Stimulated activated effector memory CD8-positive, alpha-beta T cell treated with anti-CD3 and anti-CD28 coated beads, Interleukin-12 subunit alpha, Interleukin-12 subunit beta, amount 100 ng/mL, for 72 hours (primary cell): ENCODE results near the gene LGALS8.
"Not testable (repeated sequence)": the region's sequence is repeated elsewhere in the genome, so short reads cannot be mapped to it uniquely, and the experiment has no call there.

Experiments
- ATAC-seq: fragments of 150-1000 bp; cut with Tn5 transposase; 2 replicates; pipeline ENCODE4 v1.10.0; 2021
- DNase-seq, 2 donors: peaks; one replicate each; pipeline ENCODE4 v3.0.0; 2021 to 2022; ENCODE audit warnings: low spot score in 2 of 2
- H3K27ac Mint-ChIP-seq: one replicate; pipeline ENCODE4 v1.8.0; 2022; ENCODE audit warnings: mild to moderate bottlenecking, mixed read lengths
- H3K36me3 Mint-ChIP-seq: one replicate; pipeline ENCODE4 v1.8.0; 2022; ENCODE audit warnings: mild to moderate bottlenecking, mixed read lengths
- H3K4me1 Mint-ChIP-seq: one replicate; pipeline ENCODE4 v1.8.0; 2022; ENCODE audit warnings: mixed read lengths
- H3K4me3 Mint-ChIP-seq: one replicate; pipeline ENCODE4 v1.8.0; 2022; ENCODE audit warnings: mild to moderate bottlenecking, mixed read lengths
- H3K9me3 Mint-ChIP-seq: one replicate; pipeline ENCODE4 v1.8.0; 2022; ENCODE audit warnings: mixed read lengths

The LGALS8 gene

DNA sequence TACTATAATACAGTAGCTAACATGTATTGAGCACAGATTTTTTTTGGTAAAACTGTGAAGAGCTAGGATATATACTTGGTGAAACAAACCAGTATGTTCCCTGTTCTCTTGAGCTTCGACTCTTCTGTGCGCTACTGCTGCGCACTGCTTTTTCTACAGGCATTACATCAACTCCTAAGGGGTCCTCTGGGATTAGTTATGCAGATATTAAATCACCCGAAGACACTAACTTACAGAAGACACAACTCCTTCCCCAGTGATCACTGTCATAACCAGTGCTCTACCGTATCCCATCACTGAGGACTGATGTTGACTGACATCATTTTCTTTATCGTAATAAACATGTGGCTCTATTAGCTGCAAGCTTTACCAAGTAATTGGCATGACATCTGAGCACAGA lies 24.7 kb downstream of the LGALS8 start:
- H3K4me3 Mint-ChIP-seq = no peak overlapping the region
- no peak for DNase-seq
- H3K4me1 Mint-ChIP-seq = peaks cover 27% of the 10 kb centered on the region
- H3K36me3 Mint-ChIP-seq = peaks cover 100% of the 10 kb centered on the region
- peak overlapping the region; percentile 61 for H3K27ac Mint-ChIP-seq
- ATAC-seq = no peak
- no peaks in the 10 kb centered on the region for H3K9me3 Mint-ChIP-seq

- DNase-seq (no peak), ATAC-seq (no peak)
- H3K9me3 Mint-ChIP-seq = no peaks in the 10 kb centered on the region
- peaks cover 100% of the 10 kb centered on the region for H3K36me3 Mint-ChIP-seq
- H3K27ac Mint-ChIP-seq = peak overlapping the region; percentile 56
- H3K4me3 Mint-ChIP-seq = no peak overlapping the region
- peaks cover 7% of the 10 kb centered on the region for H3K4me1 Mint-ChIP-seq
Measured at GRCh38 chr1:236550961-236551851, 27.4 kb downstream of the LGALS8 start.

- Mint-ChIP-seq H3K36me3 (peaks cover 100% of the 10 kb centered on the region), H3K27ac (no peak overlapping the region), H3K4me3 (no peak overlapping the region), H3K4me1 (no peaks in the 10 kb centered on the region), H3K9me3 (no peaks in the 10 kb centered on the region)
- ATAC-seq (no peak), DNase-seq (no peak)
Measured at GRCh38 chr1:236552096-236552495, 28.3 kb downstream of the LGALS8 start.

DNA sequence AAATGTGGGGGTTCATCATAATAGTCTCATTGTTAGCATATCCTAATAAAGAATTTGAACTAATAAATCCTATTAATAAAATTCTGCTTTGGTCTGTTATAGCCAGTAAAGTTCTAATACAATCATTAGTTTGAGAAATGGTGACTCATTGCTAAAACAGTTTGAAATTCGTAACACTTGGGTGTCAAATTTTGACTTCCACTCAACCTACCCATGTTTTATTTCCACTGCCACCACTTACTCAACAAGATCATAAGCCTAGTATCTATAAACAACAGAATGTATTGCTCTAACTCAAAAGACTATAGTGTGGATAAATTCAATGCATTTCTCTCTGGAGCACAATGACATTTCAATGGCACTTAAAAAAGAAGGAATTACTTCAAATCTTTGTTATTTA lies 29.1 kb downstream of the LGALS8 start:
- no peak for DNase-seq
- Mint-ChIP-seq H3K4me3 (no peak overlapping the region), H3K9me3 (no peaks in the 10 kb centered on the region), H3K36me3 (peaks cover 100% of the 10 kb centered on the region), H3K4me1 (no peaks in the 10 kb centered on the region), H3K27ac (peak overlapping the region; percentile 56)
- no peak for ATAC-seq

GRCh38 chr1:236553370-236553769 lies 29.6 kb downstream of the LGALS8 start:
- ATAC-seq = no peak
- no peak overlapping the region for H3K4me3 Mint-ChIP-seq
- H3K27ac Mint-ChIP-seq = peak overlapping the region; percentile 56
- H3K4me1 Mint-ChIP-seq = no peaks in the 10 kb centered on the region
- H3K9me3 Mint-ChIP-seq = no peaks in the 10 kb centered on the region
- no peak for DNase-seq
- H3K36me3 Mint-ChIP-seq = peaks cover 100% of the 10 kb centered on the region

DNA sequence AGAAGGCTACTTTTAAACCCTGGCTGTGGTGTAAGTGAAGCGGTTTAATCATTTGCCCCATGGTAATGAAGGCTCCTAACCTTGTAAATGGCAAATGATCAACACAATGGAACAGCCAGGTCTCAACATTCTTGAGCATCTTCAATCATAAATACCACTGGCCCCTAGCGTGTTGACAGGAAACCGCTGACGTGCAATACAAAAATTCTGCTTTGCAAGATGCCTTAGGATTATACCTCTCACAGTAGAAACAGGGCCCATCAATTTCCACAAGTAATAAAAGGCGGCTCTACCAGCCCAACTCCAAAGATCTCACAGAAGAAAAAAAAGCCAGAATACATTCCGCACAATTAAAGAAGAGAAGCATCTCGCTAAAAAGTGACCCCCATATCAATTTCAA lies 32.8 kb downstream of the LGALS8 start:
- peak overlapping the region; percentile 72 for H3K27ac Mint-ChIP-seq
- H3K4me1 Mint-ChIP-seq = no peaks in the 10 kb centered on the region
- H3K4me3 Mint-ChIP-seq = no peak overlapping the region
- H3K36me3 Mint-ChIP-seq = peaks cover 100% of the 10 kb centered on the region
- DNase-seq (no peak), ATAC-seq (no peak)
- H3K9me3 Mint-ChIP-seq = no peaks in the 10 kb centered on the region

DNA sequence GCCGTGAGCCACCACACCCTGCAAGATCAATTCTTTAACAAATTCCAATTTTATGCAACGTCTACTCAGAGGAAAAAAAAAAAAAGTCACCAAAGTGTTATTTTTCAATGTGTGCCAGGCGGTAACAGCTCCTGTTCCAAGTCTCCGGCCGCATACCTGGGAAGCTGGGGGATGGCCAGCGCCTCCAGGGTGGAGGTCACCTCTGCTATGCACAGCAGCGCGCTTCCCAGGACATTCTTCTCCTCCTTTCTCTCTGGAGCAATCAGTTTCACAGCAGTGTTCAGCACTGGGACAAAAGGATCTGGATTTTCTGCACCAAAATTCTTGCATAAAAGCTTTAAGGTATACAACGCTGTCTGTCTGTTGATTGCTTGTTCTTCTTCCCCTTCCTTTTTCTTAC lies 34.3 kb downstream of the LGALS8 start:
- Mint-ChIP-seq H3K27ac (no peak overlapping the region), H3K4me1 (no peaks in the 10 kb centered on the region), H3K9me3 (no peaks in the 10 kb centered on the region), H3K4me3 (no peak overlapping the region), H3K36me3 (peaks cover 99% of the 10 kb centered on the region)
- DNase-seq (no peak), ATAC-seq (no peak)

GRCh38 chr1:236558846-236559245 lies 35.1 kb downstream of the LGALS8 start:
- H3K27ac Mint-ChIP-seq = no peak overlapping the region
- H3K36me3 Mint-ChIP-seq = peaks cover 99% of the 10 kb centered on the region
- no peak overlapping the region for H3K4me3 Mint-ChIP-seq
- ATAC-seq = no peak
- no peaks in the 10 kb centered on the region for H3K4me1 Mint-ChIP-seq
- no peak for DNase-seq
- H3K9me3 Mint-ChIP-seq = no peaks in the 10 kb centered on the region

GRCh38 chr1:236560213-236560771 lies 36.5 kb downstream of the LGALS8 start:
- H3K4me3 Mint-ChIP-seq = no peak overlapping the region
- DNase-seq = no peak
- no peaks in the 10 kb centered on the region for H3K9me3 Mint-ChIP-seq
- peak overlapping the region; percentile 30 for H3K27ac Mint-ChIP-seq
- ATAC-seq = no peak
- no peaks in the 10 kb centered on the region for H3K4me1 Mint-ChIP-seq
- H3K36me3 Mint-ChIP-seq = peaks cover 99% of the 10 kb centered on the region

- Mint-ChIP-seq H3K4me1 (no peaks in the 10 kb centered on the region), H3K4me3 (no peak overlapping the region), H3K36me3 (peaks cover 99% of the 10 kb centered on the region), H3K27ac (peak overlapping the region; percentile 2), H3K9me3 (no peaks in the 10 kb centered on the region)
- DNase-seq (no peak), ATAC-seq (no peak)
Measured at GRCh38 chr1:236561976-236562375, 38.2 kb downstream of the LGALS8 start.

GRCh38 chr1:236565530-236565929 lies 41.7 kb downstream of the LGALS8 start:
- Mint-ChIP-seq H3K9me3 (no peaks in the 10 kb centered on the region), H3K4me1 (no peaks in the 10 kb centered on the region), H3K4me3 (no peak overlapping the region), H3K27ac (no peak overlapping the region), H3K36me3 (peaks cover 99% of the 10 kb centered on the region)
- DNase-seq = no peak
- no peak for ATAC-seq

- H3K36me3 Mint-ChIP-seq = peaks cover 100% of the 10 kb centered on the region
- H3K4me3 Mint-ChIP-seq = no peak overlapping the region
- H3K9me3 Mint-ChIP-seq = no peaks in the 10 kb centered on the region
- H3K4me1 Mint-ChIP-seq = no peaks in the 10 kb centered on the region
- ATAC-seq (no peak), DNase-seq (no peak)
- H3K27ac Mint-ChIP-seq = no peak overlapping the region
Measured at GRCh38 chr1:236568285-236568894, 44.6 kb downstream of the LGALS8 start.

DNA sequence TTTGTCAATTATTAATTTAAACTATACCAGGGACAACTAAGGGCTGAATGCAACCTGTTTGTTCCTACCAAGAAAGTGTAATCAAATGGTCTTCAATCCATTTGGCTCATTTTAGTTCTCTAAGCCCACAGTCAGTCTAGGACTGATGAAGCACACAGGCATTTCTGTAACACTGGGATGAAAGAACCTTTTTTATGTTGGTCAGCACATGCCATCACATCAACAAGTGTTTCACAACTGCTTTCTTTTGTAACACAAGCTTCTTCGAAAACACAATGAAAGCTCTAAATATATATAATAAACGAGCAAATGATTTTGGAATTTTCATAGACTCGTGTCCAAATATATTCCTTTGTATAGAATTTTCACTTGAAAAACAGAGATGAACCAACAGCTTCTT lies 51.7 kb downstream of the LGALS8 start:
- H3K27ac Mint-ChIP-seq = no peak overlapping the region
- no peaks in the 10 kb centered on the region for H3K4me1 Mint-ChIP-seq
- no peaks in the 10 kb centered on the region for H3K9me3 Mint-ChIP-seq
- H3K36me3 Mint-ChIP-seq = peaks cover 100% of the 10 kb centered on the region
- no peak overlapping the region for H3K4me3 Mint-ChIP-seq
- no peak for DNase-seq
- ATAC-seq = no peak

DNA sequence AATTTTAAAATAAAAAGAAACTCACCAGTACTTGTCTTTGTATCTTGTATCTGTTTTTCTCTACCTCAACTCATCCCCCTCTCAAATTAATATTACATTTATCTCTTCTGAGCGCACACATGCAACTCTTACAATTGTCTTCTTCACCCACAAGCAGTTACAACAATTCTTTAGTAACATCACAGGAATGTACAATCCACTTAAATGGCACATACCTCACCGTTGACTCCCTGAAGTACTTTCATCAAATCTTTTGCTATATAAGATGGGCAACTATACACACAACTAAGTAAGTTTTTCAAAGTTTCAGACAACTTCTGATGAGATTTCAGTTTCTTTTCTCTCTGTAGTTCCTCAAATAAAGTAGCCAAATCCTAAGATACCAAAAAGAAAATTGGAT lies 52.2 kb downstream of the LGALS8 start:
- ATAC-seq (no peak), DNase-seq (no peak)
- peaks cover 100% of the 10 kb centered on the region for H3K36me3 Mint-ChIP-seq
- H3K4me3 Mint-ChIP-seq = no peak overlapping the region
- H3K27ac Mint-ChIP-seq = no peak overlapping the region
- no peaks in the 10 kb centered on the region for H3K4me1 Mint-ChIP-seq
- H3K9me3 Mint-ChIP-seq = no peaks in the 10 kb centered on the region

GRCh38 chr1:236577041-236577440 lies 53.3 kb downstream of the LGALS8 start:
- not testable (repeated sequence) for ATAC-seq, DNase-seq, H3K27ac Mint-ChIP-seq, H3K9me3 Mint-ChIP-seq, H3K4me3 Mint-ChIP-seq, H3K4me1 Mint-ChIP-seq
- peaks cover 100% of the 10 kb centered on the region for H3K36me3 Mint-ChIP-seq

DNA sequence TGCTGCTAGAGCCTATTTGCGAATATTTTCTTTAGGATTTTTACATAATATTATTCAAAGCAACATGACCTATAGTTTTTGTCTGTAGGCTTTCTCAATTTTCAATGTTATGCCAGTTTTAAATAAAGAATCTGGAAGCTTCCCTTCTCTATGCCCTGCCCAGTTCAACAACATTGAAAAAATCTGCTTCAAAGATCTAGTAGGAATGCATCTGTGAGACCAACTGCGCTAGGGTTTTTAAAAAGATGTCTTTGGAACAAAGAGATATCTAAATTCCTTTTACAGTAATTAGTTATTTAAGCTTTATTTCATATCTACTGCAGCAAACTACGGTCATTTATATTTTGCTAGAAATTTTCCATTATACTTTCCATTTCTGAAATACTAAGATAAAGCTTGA lies 54.9 kb downstream of the LGALS8 start:
- DNase-seq (no peak), ATAC-seq (no peak)
- Mint-ChIP-seq H3K9me3 (no peaks in the 10 kb centered on the region), H3K4me1 (no peaks in the 10 kb centered on the region), H3K4me3 (no peak overlapping the region), H3K27ac (no peak overlapping the region), H3K36me3 (peaks cover 100% of the 10 kb centered on the region)
